Cardiac fibroblast (primary cell): ENCODE measurements around the gene CYB561D1.
A peak's percentile ranks its signal among the peaks of the same experiment; 100 is the strongest.

ENCODE experiments used
- DNase-seq, 2 donors: peaks; one replicate each; pipeline versions ENCODE4 v3.0.0 to v3.0.0-alpha.2; 2010; ENCODE audit warnings: low read depth in 2 of 2
- H3K4me3 ChIP-seq, 2 donors: replicated peaks in 1 of 2; 1 replicate in 1 of 2; 2 replicates in 1 of 2; pipeline ENCODE4 v1.5.1; 2011; ENCODE audit warnings: low read depth in 2 of 2, low read length in 2 of 2, mild to moderate bottlenecking in 2 of 2, moderate library complexity in 1 of 2
- TF ChIP-seq, protein P1 (sequence below): IDR thresholded peaks from one replicate; pipeline ENCODE4 v1.5.1; 2011; ENCODE audit warnings: low read depth, mild to moderate bottlenecking, low read length, inconsistent platforms

CYB561D1 gene

DNA sequence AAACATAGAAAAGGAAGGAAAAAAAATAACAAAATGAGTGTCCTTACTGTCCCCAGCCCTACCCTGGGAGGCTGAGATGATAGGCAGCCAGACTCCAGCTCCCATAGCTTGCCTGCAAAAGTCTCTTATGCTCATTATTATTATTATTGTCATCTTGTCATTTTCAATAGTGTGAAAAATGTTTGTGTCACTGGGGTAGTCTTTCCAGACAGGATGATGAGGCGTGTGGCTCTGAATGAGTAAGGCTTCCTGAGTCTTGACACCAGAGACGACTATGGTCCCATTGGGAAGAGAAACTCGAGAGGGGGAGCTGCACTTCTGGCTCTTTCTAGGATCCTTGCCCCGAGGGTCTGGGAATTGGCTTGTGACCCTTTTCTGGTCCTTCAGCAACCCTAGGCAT, 1.1 kb upstream of the CYB561D1 start:
- no peak overlapping the region for H3K4me3 ChIP-seq
- no peak for DNase-seq
- TF ChIP-seq, protein P1, sequence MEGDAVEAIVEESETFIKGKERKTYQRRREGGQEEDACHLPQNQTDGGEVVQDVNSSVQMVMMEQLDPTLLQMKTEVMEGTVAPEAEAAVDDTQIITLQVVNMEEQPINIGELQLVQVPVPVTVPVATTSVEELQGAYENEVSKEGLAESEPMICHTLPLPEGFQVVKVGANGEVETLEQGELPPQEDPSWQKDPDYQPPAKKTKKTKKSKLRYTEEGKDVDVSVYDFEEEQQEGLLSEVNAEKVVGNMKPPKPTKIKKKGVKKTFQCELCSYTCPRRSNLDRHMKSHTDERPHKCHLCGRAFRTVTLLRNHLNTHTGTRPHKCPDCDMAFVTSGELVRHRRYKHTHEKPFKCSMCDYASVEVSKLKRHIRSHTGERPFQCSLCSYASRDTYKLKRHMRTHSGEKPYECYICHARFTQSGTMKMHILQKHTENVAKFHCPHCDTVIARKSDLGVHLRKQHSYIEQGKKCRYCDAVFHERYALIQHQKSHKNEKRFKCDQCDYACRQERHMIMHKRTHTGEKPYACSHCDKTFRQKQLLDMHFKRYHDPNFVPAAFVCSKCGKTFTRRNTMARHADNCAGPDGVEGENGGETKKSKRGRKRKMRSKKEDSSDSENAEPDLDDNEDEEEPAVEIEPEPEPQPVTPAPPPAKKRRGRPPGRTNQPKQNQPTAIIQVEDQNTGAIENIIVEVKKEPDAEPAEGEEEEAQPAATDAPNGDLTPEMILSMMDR = no peak

DNA sequence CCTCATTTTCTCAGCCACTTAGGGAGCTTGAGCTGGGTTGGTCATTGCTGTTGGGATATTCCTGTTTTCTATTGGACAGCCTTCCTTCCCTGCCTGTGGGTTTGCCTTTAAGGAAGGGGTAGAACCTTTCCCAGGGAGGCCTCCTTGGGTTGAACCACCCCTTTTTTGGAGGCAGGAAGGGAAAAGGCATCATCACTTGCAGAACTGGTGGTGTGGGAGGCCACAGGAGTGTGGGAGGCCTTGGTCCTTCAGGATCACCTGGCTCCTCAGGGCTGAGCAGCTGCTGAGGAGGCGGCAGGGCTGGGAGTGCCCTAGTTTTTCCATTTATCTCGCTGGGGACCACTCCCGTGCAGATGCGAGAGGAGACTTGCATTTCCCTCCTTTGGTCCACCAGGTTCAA, 667 bp upstream of the CYB561D1 start:
- peak overlapping the region in 1 of 2 donors; percentile 81 for H3K4me3 ChIP-seq
- no peak for DNase-seq
- TF ChIP-seq, protein P1 = no peak

DNA sequence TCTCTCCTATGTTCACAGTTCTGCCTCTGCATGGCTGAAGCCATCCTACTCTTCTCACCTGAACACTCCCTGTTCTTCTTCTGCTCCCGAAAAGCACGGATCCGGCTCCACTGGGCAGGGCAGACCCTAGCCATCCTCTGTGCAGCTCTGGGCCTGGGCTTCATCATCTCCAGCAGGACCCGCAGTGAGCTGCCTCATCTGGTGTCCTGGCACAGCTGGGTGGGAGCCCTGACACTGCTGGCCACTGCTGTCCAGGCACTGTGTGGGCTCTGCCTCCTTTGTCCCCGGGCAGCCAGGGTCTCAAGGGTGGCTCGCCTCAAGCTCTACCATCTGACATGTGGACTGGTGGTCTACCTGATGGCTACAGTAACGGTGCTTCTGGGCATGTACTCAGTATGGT, 1.8 kb downstream of the CYB561D1 start:
- no peak overlapping the region for H3K4me3 ChIP-seq
- TF ChIP-seq, protein P1 = no peak
- DNase-seq = no peak

DNA sequence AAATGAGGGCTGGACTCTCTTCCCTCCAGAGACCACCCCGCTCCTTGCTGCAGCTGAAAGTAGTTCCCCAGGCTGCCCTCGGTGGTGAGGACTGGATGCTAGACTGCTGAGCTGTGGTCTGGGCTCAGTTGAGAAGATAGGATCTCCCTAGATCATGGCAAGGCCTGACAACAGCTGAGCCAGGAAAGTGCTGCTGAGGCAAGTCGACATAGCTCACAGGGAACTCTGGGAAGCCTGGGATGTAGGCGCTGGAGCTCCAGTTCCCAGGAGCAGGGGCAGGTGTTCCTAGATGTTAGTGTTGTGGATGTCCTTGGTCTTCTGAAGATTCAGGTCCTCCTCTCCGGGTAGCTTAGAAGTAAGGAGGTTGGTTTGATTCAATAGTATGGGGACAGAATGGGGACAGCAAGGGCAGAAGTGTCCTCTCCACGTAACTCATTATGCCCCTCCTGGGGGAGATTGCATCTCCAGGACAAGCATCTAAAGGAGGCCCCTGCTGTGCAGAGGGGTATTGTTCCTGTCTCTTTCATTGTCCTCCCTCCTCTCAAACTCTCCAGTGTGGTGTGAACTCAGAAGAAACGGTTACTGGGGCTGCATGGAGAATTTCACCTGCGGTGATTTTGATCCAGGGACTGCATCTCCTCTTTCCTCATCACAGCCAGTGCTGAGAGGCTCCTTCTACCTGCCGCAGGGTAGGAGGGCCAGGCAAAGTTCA, 3.7 kb downstream of the CYB561D1 start:
- TF ChIP-seq, protein P1 = no peak
- no peak overlapping the region for H3K4me3 ChIP-seq
- DNase-seq = no peak

DNA sequence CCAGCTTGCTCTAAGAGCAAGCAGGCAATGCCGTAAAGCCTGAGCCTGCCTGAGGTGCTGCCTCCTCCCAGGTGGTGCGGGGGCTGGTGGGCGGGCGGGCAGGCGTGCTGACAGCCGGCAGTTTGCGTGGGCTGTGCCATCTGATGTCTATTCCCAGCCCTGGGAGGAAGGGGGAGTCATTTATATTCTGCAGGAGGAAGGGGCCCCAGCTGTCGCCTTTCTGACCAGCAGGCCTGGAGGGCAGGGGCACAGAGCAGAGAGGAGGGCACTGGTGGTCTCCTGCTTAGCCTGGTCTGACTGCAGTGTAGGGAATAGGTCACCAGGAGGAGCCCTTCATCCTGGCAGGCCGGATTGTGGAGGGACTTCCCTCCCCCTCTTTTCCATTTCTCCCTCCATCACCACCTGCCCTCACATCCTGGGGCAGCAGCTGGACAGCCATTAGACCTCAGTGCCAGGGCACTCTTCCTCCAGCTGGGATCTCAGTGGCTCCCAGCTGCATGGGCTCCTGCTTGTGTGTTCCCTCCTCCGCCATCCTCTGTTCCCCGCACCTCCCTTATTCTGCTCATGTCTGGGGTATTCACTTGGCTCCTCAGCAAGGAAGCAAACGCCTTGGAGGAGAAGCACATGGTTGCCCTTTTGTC, 4.4 kb downstream of the CYB561D1 start:
- no peak overlapping the region for H3K4me3 ChIP-seq
- TF ChIP-seq, protein P1 = peak; percentile 77
- peak; percentile 36 to 45 for DNase-seq

DNA sequence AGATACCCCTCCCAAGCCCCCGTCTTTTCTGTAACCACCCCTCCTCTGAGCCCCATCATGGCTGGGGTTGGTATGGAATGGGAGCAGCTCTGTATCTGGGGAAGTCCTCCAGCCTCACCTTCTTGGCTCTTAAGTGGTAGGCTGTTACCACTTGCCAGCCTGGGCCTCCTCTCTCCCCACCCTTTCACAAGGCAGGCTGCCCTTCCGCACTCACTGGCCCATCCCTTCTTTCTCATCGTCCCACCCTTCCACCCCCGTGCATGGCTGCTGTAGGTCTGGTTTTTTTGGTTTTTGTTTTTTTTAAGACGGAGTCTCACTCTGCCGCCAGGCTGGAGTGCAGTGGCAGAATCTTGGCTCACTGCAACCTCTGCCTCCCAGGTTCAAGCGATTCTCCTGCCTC, 5.2 kb downstream of the CYB561D1 start:
- H3K4me3 ChIP-seq = no peak overlapping the region
- TF ChIP-seq, protein P1 = no peak
- DNase-seq = no peak
